HuH-7.5 (cell line): ENCODE results near the gene GP1BB.

Experiments used
- DNase-seq: peaks from one replicate; pipeline ENCODE4 v3.0.0; 2011; ENCODE audit warnings: low spot score

The GP1BB gene

DNA sequence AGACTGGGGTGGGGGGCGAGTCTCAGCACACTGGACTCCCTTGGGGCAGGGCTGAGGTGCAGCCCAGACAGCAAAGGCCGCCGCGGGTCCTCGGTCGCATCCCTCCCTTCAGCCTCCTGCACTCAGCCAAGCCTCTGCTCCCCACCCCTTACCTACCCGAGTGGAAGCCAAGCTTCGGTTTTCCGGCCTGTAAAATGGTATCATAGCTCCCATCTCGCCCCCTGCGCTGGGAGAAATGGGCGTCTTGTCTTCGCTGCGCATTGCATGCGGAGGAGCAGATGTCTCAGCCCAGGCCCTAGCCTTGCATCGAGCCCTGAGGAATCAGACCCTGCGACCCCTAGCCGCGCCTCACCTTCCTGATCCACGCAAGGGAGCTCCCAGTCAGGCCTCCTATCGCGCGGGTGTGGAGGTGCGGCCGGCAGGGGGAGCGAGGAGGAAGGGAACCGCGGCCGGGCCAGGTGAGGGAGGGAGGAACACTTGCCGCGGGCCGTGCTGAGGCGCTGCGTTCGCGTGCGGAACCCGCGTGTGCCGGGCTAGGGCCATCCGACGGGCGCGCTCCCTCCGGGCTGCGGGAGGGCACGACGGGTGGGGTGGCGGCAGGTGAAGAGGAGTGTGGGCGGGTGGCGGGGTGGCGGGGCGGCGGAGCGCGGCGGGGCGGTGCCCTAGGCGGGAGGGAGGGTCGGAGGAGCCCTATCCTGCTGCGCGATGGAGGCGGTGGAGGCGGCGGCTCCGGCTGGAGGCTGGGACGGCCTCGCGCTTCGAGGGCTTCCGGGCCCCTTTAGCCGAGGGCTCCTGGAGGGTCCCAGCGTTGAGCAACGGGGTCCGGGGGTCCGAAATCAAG is 33.2 kb downstream of the GP1BB start:
- DNase-seq = peak; percentile 97

DNA sequence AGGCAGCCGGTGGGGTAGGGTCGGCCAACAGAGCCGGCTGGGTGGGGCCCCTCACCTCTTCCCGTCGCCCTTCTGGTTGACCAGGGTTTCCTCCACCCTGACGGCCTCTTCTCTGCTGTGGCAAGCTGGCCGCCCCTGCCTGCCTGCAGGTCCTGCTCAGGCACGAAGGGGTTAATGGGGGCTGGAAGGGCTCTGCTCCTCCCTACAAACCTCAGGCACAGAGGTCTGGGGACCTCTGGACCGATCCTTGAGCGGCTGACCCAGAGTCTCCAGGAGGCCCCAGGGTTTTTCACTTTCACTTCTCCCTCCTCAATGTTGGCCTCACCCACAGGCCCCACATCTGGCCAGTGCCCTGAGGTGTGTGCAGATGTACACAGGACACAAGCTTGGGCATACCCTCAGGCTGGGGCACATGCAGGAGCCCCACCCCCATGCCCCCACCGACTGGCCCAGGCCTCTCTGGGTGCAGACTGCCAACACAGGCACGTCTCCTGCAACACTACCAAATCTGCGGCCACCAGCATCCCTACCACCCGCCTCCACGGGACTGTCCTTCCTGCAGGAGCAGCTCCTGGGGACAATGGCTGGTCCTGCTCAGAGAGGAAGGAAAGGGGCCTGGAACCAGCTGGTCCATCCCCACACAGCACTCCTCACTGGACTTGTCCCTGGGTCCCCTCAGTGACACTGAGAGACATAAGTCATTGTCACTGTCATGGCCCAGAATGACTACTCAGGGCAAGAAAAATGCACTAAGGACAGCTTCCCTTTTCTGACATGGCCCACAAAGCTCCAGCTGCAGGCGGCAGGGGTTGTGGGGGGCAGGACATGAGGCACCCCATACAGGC is 34.0 kb downstream of the GP1BB start:
- no peak for DNase-seq

DNA sequence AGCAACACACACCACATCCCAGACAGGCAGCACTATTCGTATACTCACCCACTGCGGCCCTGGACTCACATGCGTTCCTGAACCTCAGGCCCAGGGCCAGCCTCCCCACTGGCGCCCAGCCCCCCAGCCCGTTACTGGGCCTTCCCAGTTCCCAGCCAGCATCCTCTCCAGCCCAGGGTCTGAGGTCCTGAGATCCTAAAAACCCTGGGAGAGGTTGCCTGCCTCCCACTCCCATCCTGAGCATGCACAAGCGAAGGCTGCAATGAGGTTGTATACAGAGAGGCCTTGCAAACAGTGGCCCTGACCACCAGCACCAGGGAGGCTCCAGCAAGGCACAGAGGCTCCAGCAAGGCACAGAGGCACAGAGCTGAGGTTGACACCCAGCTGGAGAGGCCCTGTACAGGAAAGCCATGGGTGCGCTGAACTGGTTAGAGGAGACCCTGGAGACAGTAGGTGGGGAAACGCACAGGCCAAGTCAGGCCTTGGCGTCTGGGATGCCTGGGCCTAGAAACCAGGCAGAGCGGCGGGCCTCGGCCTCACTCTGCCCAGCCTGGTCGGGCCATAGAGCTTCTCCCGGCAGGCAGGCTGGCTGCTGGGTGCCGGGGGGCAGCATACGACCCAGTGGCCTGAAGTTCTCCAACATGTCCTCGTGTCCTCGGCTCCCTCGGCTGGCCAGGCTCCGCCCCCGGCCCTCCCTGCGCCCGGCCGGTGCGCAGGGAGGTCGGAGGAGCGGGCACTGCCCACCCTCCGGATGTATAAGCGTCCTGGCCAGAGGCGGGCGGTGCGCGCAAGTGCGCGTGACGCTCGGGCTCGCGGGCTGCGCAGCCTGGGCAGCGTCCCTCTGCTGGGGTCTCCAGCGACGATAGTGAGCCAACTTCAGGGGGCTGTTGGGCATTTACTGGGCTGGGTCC is 34.9 kb downstream of the GP1BB start:
- DNase-seq = no peak

DNA sequence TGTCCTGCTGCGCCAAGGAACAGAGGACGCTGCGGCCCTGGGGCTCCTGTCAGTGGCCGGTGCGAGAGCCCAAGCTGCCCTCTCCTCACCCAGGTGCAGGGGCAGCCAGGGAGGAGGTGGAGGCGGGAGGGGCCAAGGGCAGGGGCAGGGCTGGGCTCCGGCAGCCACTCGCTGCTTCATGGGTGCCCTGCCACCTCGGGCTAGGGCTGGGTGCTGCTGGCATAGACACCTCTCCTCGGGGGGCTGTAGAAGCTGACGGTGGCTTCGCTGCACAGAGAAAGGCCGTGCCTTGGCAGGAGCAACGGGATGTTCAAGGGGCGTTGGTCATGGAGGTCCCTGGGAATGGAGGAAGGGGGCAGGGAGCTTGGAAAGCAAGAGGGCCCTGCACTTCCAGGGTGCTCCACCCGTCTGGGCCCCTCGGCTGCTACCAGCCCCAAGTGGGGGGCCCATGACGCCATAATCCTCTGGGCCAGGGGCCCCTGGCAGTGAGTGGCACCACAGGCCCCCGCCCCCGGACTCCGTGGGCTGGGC is 35.6 kb downstream of the GP1BB start:
- DNase-seq = no peak

DNA sequence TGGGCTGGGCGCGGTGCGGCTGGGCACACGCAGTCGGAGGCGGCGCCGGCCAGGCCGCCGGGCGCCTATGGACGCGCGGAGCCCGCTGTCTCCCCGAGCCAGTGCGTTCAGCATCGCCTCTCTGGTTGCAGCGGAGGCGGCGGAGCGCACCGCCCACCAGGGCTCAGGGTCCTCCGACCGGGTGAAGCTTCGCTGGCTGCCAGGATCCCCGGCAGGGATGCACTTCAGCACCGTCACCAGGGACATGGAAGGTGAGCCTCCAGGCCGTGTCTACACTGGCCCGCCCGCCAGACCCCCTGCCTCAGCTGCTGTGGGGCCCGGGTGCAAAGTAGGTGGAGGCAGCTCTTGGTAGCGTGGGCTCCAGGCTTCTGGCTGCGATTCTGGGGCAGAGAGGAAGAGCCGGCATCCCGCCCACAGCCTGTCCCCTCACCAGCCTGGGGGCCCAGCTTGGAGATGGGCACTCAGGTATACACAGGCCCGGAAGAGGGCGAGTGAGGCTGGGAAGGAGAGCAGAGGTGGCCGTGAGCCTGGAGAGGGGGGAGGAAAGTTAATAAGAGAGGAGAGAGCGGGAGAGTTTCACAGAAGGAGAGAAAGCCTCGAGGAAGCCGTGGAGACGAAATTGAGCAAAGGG is 36.2 kb downstream of the GP1BB start:
- DNase-seq = no peak

DNA sequence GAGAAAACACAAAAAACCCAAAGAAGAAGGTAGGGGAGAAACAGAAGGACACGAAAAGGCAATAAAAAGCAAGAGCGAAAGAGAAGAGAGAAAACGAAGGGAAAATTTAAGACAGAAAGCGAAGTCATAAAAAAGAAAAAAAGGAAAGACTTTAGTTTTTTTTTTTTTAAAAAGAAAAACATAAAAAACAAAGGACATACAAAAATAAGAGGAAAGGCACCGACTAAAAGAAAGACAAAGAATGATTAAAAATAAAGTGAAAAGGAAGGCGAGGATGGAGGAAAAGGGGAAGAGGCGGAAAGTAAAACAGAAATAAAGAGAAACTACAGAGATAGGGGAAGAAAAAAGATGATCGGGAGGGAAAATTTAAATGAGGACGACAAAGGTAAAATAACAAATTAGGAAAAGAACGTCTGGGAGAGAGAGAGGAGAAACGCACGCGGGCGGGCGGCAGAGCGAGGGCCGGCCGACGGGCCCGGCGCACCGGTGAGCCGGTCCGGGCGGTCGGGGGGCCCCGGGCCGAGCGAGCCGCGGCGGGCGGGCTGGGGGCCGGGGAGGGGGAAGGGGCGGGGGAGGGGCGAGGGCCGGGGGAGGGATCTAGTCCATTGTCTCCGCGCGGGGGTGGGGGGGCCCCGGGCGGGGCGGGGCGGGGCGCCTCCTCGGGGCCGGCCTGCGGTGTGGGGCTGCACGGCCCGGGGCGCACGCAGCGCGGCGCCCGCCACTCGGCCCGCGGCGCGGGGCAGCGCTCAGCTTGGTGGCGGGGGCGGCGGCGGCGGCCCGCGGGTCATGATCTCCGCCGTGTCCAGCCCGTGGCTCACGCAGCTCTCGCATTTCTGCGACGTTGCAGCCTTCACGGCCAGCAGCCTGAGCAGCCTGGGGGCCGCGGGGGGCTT is 37.0 kb downstream of the GP1BB start, which contains the start of gene TBX1:
TBX1 (plus strand) TSS at position 721 of the 893 bp plus-strand sequence; CDS start at position 787, 66 bp downstream.
- no peak for DNase-seq

DNA sequence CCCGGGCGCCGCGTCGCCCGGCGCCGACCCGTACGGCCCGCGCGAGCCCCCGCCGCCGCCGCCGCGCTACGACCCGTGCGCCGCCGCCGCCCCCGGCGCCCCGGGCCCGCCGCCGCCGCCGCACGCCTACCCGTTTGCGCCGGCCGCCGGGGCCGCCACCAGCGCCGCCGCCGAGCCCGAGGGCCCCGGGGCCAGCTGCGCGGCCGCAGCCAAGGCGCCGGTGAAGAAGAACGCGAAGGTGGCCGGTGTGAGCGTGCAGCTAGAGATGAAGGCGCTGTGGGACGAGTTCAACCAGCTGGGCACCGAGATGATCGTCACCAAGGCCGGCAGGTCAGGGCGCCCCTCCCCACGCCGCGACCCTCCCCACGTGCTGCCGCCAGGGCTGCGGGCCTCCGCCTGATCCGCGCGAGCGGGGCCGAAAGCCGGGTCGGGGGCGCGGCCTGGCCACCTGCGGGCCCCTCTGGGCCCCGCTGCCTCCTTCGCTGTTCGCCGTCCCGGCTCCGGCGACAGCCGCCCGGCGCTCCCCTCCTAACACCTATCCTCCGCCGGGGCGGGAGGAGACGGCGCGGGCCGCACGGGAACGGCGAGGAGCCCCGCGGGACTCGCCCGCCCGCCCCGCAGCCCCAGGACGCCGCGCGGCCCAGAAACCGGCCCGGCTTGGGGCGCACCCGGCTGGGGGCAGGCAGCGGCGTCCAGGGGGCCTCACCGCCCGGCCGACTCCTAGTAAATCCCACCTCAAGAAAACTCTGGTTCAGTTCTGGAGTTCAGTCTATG is 37.8 kb downstream of the GP1BB start:
- no peak for DNase-seq

DNA sequence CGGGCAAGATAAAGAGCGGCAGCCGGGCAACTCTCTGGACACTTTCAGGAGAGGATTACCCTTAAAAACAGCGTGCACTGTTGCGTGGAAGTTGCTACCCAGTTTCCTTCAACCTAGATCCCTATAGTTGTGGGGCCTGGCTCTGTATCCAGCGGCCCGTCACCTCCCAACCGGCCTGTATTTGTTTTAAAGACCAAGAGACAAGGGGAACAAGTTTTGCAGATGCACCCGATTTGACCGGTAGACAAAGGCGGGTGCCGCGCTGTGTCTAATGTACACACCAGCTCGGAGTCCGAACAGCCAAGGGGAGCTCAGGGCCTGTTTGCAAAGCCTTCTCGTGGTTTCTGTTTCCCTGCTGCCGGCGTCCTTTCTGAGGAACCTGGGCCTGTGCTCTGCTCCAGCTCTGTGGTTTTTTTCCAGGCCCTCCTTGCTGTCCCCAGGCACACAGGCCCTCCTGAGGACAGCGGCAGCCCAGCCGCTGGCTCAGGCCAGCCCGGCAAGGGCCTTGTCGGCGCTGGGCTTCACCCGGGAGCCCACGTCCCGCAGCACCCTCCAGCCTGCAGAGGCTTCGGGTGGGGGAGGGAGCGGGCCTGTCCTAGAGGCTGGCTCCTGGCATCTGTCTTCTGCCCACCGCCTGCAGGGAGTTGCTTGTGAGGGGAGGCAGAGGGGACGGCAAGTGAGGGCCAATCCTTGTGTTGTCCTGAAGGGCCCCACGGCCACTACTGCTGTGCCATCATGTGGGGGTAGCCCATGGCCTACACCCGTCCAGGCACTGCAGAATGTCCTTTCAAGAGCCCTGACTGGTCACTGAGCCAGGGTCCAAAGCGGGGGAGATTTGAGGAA is 38.6 kb downstream of the GP1BB start:
- DNase-seq = no peak

DNA sequence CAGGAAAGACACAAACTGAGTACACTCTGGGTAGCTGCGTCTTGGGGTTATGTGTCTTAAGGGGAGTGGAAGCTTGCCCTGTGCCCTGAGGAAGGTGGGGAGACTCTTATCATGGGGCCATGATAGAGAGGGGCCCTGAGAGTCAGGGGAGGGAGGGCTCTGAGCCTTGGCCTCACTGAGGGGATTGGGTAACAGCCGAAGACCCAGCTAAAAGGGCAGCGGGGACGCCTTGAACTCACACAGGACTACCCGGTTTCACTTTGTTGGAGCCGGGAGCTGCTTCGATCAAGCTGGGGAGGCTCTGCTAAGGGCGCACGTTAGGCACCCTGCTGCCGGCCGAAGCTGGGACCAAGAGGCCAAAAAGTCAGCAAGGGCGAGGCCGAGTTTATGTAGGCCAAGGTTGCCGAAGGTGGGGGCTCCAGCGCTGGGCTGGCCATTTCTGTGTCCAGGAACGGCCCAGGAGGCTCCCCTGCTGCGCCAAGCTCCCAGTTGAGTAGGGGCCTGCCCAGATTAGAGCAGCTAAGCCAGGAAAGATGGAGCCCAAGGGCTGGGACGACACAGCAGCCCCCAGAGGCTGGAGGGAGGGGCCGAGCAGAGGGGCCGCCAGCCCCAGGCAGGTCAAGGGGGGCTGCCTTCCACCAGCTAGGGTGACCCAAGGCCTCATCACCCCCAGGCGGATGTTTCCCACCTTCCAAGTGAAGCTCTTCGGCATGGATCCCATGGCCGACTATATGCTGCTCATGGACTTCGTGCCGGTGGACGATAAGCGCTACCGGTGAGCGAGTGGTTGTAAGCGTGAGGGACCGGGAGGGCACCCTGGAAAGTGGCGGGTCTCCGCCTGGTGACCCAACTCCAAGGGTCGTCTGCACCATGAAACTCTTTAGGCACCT is 39.5 kb downstream of the GP1BB start:
- DNase-seq = no peak

DNA sequence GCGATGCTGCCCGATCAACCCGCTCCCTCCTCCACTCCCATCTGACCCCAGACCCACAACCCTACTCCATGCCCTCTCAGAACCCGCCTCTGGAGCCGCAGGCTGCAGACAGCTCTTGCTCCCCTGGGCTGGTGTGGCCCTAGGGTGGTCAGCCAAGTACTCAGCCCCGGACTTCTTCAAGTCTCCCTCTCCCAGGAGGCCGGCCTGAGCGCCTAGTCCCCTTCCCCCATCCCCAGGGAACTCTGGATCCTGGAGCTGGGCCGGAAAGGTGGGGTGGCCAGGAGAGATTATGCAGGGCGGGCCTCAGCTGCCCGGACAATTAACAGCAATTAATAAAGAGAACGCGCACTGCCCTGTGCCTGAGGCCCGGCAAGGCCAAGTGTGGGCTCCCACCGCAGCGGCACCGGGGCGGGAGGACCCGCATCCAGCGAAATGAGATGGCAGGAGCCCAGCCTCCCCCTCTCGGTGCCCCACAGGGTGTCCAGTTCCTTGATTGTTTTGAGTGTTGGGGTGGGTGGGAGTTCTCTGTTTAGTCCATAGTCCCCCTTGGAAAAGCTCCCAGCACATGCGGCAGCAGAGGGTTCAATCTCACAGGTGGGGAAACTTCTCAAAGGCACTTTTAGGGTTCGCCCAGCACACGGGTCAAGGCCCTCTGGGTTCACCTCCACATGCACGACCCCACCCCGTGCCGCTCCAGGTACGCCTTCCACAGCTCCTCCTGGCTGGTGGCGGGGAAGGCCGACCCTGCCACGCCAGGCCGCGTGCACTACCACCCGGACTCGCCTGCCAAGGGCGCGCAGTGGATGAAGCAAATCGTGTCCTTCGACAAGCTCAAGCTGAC is 40.3 kb downstream of the GP1BB start:
- DNase-seq = no peak

DNA sequence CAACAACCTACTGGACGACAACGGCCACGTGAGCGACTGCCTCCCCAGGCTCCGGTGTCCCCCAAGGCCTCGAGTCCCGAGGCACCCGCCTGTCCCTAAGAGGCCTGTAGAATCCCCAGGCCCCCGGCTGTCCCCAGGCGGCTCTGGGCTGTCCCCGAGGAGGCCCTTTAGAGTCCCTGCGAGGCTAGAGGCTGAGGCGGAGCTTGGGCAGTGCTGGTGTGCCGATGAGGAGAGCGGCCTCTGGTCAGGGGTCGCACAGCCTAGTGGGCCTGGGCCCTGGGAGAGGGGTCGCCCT is 40.9 kb downstream of the GP1BB start:
- no peak for DNase-seq

DNA sequence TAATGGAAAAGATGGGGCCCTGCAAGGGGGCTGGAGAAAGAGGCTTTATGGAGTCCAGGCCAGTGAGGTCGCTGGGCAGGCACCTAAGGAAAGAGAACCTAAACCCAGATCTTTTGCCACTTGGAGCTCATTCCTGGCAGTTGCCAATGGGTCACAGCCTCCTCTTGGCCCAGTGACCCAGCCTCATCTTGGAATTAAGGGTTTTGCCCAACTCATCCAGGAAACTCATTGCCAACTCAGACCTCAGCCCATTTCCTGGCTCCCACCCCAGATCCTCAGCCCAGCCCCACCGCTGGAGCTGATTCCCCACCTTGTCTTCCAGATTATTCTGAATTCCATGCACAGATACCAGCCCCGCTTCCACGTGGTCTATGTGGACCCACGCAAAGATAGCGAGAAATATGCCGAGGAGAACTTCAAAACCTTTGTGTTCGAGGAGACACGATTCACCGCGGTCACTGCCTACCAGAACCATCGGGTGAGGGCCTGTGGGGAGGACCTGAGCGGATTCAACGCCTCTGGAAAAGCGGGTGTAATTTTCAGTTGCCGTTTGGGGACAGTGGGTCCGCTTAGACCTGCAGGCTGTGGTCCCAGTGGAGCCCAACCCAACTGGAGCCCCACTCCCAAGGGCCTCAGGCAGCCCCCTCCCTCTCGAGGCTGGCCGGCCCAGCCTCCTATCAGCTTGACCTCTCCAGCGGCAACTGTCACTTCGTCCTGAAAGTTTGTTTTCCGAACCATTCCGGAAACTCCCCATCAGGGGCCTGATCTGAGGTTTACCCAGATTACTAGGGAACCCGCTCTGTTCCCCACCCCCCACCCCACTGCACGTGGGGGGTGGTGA is 41.5 kb downstream of the GP1BB start:
- no peak for DNase-seq

DNA sequence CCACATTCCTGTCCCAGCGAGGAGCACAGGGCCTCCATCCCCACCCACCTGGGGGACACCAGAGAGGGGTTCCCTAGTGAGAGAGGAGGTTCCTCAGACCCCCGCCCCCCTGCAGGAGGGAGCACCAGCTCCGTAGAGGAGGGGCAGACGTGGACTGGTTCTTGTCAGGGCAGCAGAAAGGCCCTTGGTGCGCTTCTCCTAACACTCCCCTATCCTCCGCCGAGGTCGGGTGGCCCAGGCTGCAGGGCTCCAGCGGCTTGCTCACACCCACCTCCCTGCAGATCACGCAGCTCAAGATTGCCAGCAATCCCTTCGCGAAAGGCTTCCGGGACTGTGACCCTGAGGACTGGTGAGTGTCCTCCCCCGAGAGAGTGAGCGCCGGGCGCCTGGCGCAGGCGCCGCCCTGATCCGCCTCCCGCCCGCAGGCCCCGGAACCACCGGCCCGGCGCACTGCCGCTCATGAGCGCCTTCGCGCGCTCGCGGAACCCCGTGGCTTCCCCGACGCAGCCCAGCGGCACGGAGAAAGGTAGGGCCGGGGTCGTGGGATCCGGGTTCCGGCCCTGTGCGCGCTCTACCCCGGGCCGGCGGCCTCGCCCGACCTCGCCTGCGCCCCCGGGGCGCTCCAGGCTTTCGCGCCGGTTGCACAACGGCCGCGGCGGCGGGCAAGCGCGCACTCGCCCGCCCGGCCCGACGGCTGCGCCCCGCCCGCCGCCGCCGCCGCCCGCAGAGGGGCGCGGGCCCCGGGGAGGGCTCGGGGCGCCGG is 42.3 kb downstream of the GP1BB start:
- no peak for DNase-seq

DNA sequence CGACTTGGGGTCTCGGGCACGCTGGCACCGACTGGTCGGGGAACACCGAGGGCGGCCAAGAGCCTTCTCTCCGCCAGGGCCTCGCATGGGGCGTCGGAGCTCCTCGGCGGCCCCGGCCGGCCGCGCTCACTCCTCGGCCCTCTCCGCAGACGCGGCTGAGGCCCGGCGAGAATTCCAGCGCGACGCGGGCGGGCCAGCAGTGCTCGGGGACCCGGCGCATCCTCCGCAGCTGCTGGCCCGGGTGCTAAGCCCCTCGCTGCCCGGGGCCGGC is 42.8 kb downstream of the GP1BB start:
- DNase-seq = no peak
